SK-N-SH (cell line): ENCODE data around the gene THAP8.

ENCODE experiments used
- ELF1 ChIP-seq: IDR thresholded peaks from 2 replicates; pipeline ENCODE4 v1.4.0; 2012
- EZH2phosphoT487 ChIP-seq: fragments of 200-600 bp; sonication (generic); IDR thresholded peaks from 2 replicates; pipeline ENCODE4 v1.6.1; 2017; ENCODE audit warnings: low read depth, mixed run types, mild to moderate bottlenecking, antibody characterized with exemption, moderate library complexity, borderline replicate concordance
- FOSL2 ChIP-seq: IDR thresholded peaks from 2 replicates; pipeline ENCODE4 v1.4.0; 2012; ENCODE audit warnings: low read depth, mild to moderate bottlenecking, moderate library complexity, borderline replicate concordance
- RFX5 ChIP-seq: IDR thresholded peaks from 2 replicates; pipeline ENCODE4 v1.6.1; 2012; ENCODE audit warnings: mild to moderate bottlenecking, improper control_type of control experiment, low read length
- YY1 ChIP-seq: IDR thresholded peaks from 2 replicates; pipeline ENCODE4 v1.4.0; 2012; ENCODE audit warnings: low read depth, mild to moderate bottlenecking
- TF ChIP-seq, protein P1 (sequence below): fragments of 200-600 bp; sonication (generic); IDR thresholded peaks from 2 replicates; pipeline ENCODE4 v1.6.1; 2017; ENCODE audit warnings: antibody characterized with exemption, mild to moderate bottlenecking, moderate library complexity
- TF ChIP-seq, protein P2 (sequence below): IDR thresholded peaks from 2 replicates; pipeline ENCODE4 v1.4.0; 2012; ENCODE audit warnings: low read depth, borderline replicate concordance

DNA sequence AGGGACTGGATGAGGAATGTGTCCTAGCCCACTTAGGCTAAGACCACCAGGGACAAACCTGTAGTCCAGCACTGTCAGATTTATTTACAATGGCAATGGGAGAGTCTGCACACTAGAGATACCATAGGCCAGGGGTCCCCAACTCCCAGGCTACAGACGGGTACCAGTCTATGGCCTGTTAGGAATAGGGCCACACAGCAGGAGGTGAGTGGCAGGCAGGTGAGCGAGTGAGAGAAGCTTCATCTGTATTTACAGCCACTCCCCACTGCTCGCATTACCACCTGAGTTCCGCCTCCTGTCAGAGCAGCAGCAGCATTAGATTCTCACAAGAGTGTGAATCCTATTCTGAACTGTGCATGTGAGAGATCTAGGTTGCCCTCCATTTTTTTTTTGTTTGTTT lies 2.4 kb downstream of the THAP8 start:
- TF ChIP-seq, protein P1, sequence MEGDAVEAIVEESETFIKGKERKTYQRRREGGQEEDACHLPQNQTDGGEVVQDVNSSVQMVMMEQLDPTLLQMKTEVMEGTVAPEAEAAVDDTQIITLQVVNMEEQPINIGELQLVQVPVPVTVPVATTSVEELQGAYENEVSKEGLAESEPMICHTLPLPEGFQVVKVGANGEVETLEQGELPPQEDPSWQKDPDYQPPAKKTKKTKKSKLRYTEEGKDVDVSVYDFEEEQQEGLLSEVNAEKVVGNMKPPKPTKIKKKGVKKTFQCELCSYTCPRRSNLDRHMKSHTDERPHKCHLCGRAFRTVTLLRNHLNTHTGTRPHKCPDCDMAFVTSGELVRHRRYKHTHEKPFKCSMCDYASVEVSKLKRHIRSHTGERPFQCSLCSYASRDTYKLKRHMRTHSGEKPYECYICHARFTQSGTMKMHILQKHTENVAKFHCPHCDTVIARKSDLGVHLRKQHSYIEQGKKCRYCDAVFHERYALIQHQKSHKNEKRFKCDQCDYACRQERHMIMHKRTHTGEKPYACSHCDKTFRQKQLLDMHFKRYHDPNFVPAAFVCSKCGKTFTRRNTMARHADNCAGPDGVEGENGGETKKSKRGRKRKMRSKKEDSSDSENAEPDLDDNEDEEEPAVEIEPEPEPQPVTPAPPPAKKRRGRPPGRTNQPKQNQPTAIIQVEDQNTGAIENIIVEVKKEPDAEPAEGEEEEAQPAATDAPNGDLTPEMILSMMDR: no peak
- TF ChIP-seq YY1 (no peak), FOSL2 (no peak), ELF1 (no peak), EZH2phosphoT487 (no peak), RFX5 (no peak)
- TF ChIP-seq, protein P2, sequence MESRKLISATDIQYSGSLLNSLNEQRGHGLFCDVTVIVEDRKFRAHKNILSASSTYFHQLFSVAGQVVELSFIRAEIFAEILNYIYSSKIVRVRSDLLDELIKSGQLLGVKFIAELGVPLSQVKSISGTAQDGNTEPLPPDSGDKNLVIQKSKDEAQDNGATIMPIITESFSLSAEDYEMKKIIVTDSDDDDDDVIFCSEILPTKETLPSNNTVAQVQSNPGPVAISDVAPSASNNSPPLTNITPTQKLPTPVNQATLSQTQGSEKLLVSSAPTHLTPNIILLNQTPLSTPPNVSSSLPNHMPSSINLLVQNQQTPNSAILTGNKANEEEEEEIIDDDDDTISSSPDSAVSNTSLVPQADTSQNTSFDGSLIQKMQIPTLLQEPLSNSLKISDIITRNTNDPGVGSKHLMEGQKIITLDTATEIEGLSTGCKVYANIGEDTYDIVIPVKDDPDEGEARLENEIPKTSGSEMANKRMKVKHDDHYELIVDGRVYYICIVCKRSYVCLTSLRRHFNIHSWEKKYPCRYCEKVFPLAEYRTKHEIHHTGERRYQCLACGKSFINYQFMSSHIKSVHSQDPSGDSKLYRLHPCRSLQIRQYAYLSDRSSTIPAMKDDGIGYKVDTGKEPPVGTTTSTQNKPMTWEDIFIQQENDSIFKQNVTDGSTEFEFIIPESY: no peak
